IMR-90 (cell line): Measurements from ENCODE around the gene ID2. TPM values are rescaled to one million over a fixed set of nuclear protein-coding genes. Genes with fewer than 3 reads are reported as not detected.

ENCODE experiments used
- ATAC-seq: fragments of 200-7000 bp; cut with Tn5 transposase; 2 replicates; pipeline ENCODE4 v1.9.1; 2020; ENCODE audit warnings: low read depth, mild to moderate bottlenecking, moderate library complexity
- Bru-seq: library from RNA; stranded (reverse); fragments of 400-500 nt; gene quantifications from one replicate; lab custom pipeline; 2021; lab: Mats Ljungman, UMichigan
- BruChase-seq, 2 experiments: library from RNA; stranded (reverse); fragments of 400-500 nt; gene quantifications; one replicate each; lab custom pipeline; 2021; lab: Mats Ljungman, UMichigan
- BruUV-seq: library from RNA; stranded (reverse); fragments of 400-500 nt; replicated peaks from 2 replicates; lab custom pipeline; 2021; lab: Mats Ljungman, UMichigan
- CTCF ChIA-PET: fragments of 300-600 bp; formaldehyde crosslinking; extraction: SDS; loops from one replicate; lab custom pipeline; 2021; ENCODE audit warnings: antibody characterized with exemption; lab: Yijun Ruan, JAX
- POLR2A ChIA-PET: fragments of 300-600 bp; sonication (Branson Sonifier 250); formaldehyde crosslinking; loops from one replicate; lab custom pipeline; 2022; ENCODE audit warnings: antibody characterized with exemption; ENCODE audit not compliant: unreplicated experiment; lab: Charles Lee
- DNase-seq: peaks from one replicate; pipeline ENCODE4 v3.0.0; 2013
- H2AFZ ChIP-seq: replicated peaks from 2 replicates; pipeline ENCODE3; 2013; ENCODE audit warnings: low read length, mild to moderate bottlenecking; ENCODE audit not compliant: poor library complexity
- H2AK5ac ChIP-seq: 2 replicates; pipeline ENCODE4 v1.6.1; 2013; ENCODE audit warnings: low read depth, low read length, inconsistent platforms
- H2AK9ac ChIP-seq: replicated peaks from 2 replicates; pipeline ENCODE3; 2013; ENCODE audit warnings: mild to moderate bottlenecking, low read depth, low read length, moderate library complexity; ENCODE audit not compliant: poor library complexity
- H2BK120ac ChIP-seq: 2 replicates; pipeline ENCODE4 v1.6.1; 2013; ENCODE audit warnings: low read depth, low read length, inconsistent platforms
- H2BK15ac ChIP-seq: 3 replicates; pipeline ENCODE4 v1.6.1; 2013; ENCODE audit warnings: low read depth, low read length, inconsistent platforms
- H2BK20ac ChIP-seq: 2 replicates; pipeline ENCODE4 v1.6.1; 2013; ENCODE audit warnings: low read depth, mild to moderate bottlenecking, inconsistent platforms, low read length, moderate library complexity
- H2BK5ac ChIP-seq: 2 replicates; pipeline ENCODE4 v1.6.1; 2013; ENCODE audit warnings: mild to moderate bottlenecking, low read depth, low read length, inconsistent platforms; ENCODE audit not compliant: poor library complexity, severe bottlenecking
- H3K14ac ChIP-seq: replicated peaks from 2 replicates; pipeline ENCODE4 v1.6.1; 2013; ENCODE audit warnings: low read depth, low read length, inconsistent platforms
- H3K18ac ChIP-seq: 2 replicates; pipeline ENCODE4 v1.6.1; 2013; ENCODE audit warnings: low read depth, low read length, control low read depth
- H3K23ac ChIP-seq: 2 replicates; pipeline ENCODE4 v1.6.1; 2013; ENCODE audit warnings: low read depth, low read length, inconsistent platforms
- H3K27ac ChIP-seq: 2 replicates; pipeline ENCODE4 v1.5.1; 2013; ENCODE audit warnings: mild to moderate bottlenecking, control low read depth, low read length; ENCODE audit not compliant: insufficient read depth
- H3K27me3 ChIP-seq: 2 replicates; pipeline ENCODE4 v1.6.1; 2013; ENCODE audit warnings: low read length; ENCODE audit not compliant: control insufficient read depth, insufficient read depth
- H3K36me3 ChIP-seq: 2 replicates; pipeline ENCODE4 v1.6.1; 2013; ENCODE audit warnings: low read length, mixed read lengths; ENCODE audit not compliant: control insufficient read depth, insufficient read depth
- H3K4ac ChIP-seq: 2 replicates; pipeline ENCODE4 v1.6.1; 2013; ENCODE audit warnings: low read depth, low read length, inconsistent platforms
- H3K4me1 ChIP-seq: 2 replicates; pipeline ENCODE4 v1.6.1; 2013; ENCODE audit warnings: low read length, mixed read lengths; ENCODE audit not compliant: control insufficient read depth, insufficient read depth
- H3K4me2 ChIP-seq: 2 replicates; pipeline ENCODE4 v1.6.1; 2013; ENCODE audit warnings: low read depth, mild to moderate bottlenecking, control low read depth, low read length, moderate library complexity
- H3K4me3 ChIP-seq: 2 replicates; pipeline ENCODE4 v1.5.1; 2013; ENCODE audit warnings: low read depth, mild to moderate bottlenecking, control low read depth, low read length, moderate library complexity; ENCODE audit not compliant: insufficient read depth
- H3K56ac ChIP-seq: 2 replicates; pipeline ENCODE4 v1.6.1; 2013; ENCODE audit warnings: low read length, inconsistent platforms; ENCODE audit not compliant: insufficient read depth; ENCODE audit errors: extremely low read depth
- H3K79me1 ChIP-seq, 2 experiments: 2 replicates each; pipeline ENCODE4 v1.6.1; 2013; ENCODE audit warnings: low read length in 2 of 2, inconsistent platforms in 1 of 2, low read depth in 1 of 2
- H3K9ac ChIP-seq: 2 replicates; pipeline ENCODE4 v1.6.1; 2013; ENCODE audit warnings: low read depth, low read length, control low read depth
- H3K9me1 ChIP-seq: 2 replicates; pipeline ENCODE4 v1.6.1; 2013; ENCODE audit warnings: low read length, inconsistent platforms; ENCODE audit not compliant: insufficient read depth
- H3K9me3 ChIP-seq: 2 replicates; pipeline ENCODE4 v1.6.1; 2013; ENCODE audit warnings: low read length; ENCODE audit not compliant: control insufficient read depth, insufficient read depth
- H4K20me1 ChIP-seq: 2 replicates; pipeline ENCODE4 v1.6.1; 2013; ENCODE audit warnings: low read length, inconsistent platforms; ENCODE audit not compliant: insufficient read depth
- H4K5ac ChIP-seq: 2 replicates; pipeline ENCODE4 v1.6.1; 2013; ENCODE audit warnings: mild to moderate bottlenecking, low read depth, low read length, control low read depth
- H4K8ac ChIP-seq, 2 experiments: 2 replicates each; pipeline ENCODE4 v1.6.1; 2013; ENCODE audit warnings: low read depth in 2 of 2, low read length in 2 of 2, control low read depth in 1 of 2, inconsistent platforms in 1 of 2
- H4K91ac ChIP-seq: 2 replicates; pipeline ENCODE4 v1.6.1; 2013; ENCODE audit warnings: low read depth, low read length, inconsistent platforms; ENCODE audit not compliant: insufficient read depth
- BHLHE40 ChIP-seq: fragments of 150-350 bp; IDR thresholded peaks from 2 replicates; pipeline ENCODE4 v1.6.1; 2016; ENCODE audit warnings: mild to moderate bottlenecking, low read depth, low read length
- CEBPB ChIP-seq: IDR thresholded peaks from 2 replicates; pipeline ENCODE4 v1.6.1; 2012; ENCODE audit warnings: low read depth, low read length, improper control_type of control experiment
- CTCF ChIP-seq: conservative IDR thresholded peaks from 2 replicates; pipeline ENCODE4 v1.5.1; 2012; ENCODE audit warnings: mild to moderate bottlenecking, low read depth, low read length, improper control_type of control experiment
- FOS ChIP-seq: fragments of 150-350 bp; IDR thresholded peaks from 2 replicates; pipeline ENCODE4 v1.6.1; 2016; ENCODE audit warnings: low read depth, low read length
- MXI1 ChIP-seq: IDR thresholded peaks from 2 replicates; pipeline ENCODE4 v1.6.1; 2012; ENCODE audit warnings: low read depth, mild to moderate bottlenecking, low read length, moderate library complexity, borderline replicate concordance
- NFE2L2 ChIP-seq: fragments of 150-350 bp; IDR thresholded peaks from 2 replicates; pipeline ENCODE4 v1.6.1; 2016; ENCODE audit warnings: low read depth, mild to moderate bottlenecking, low read length
- POLR2A ChIP-seq: IDR thresholded peaks from 2 replicates; pipeline ENCODE4 v1.6.1; 2012; ENCODE audit warnings: mild to moderate bottlenecking, low read depth, low read length
- RAD21 ChIP-seq: IDR thresholded peaks from 2 replicates; pipeline ENCODE4 v1.6.1; 2012; ENCODE audit warnings: low read length, improper control_type of control experiment
- RCOR1 ChIP-seq: IDR thresholded peaks from 2 replicates; pipeline ENCODE4 v1.6.1; 2012; ENCODE audit warnings: mild to moderate bottlenecking, low read length, improper control_type of control experiment; ENCODE audit not compliant: insufficient replicate concordance
- SMC3 ChIP-seq: fragments of 150-350 bp; IDR thresholded peaks from 2 replicates; pipeline ENCODE4 v1.6.1; 2016; ENCODE audit warnings: low read depth, mild to moderate bottlenecking, antibody characterized with exemption, low read length, moderate library complexity
- USF2 ChIP-seq: fragments of 150-350 bp; IDR thresholded peaks from 2 replicates; pipeline ENCODE4 v1.6.1; 2017; ENCODE audit warnings: mild to moderate bottlenecking, antibody characterized with exemption, low read length, low read depth
- WGBS, 2 experiments: methylation state at CpG; one replicate each; pipeline versions ENCODE4 v1.1.5 to v1.1.7; 2013; ENCODE audit warnings: missing lambda C conversion rate in 2 of 2; ENCODE audit not compliant: insufficient read length in 1 of 2; ENCODE audit errors: extremely low coverage in 2 of 2; 5-methylcytosine and 5-hydroxymethylcytosine counted together
- dilution Hi-C: fragments of 300-500 bp; cut with HindIII; formaldehyde crosslinking; loops from one replicate; pipeline ENCODE4 v1.14.3; 2018; ENCODE audit warnings: low sequenced_read_pairs; ENCODE audit not compliant: unreplicated experiment
- in situ Hi-C: fragments of 300-500 bp; cut with MboI; formaldehyde crosslinking; loops from 3 replicates; pipeline ENCODE4 v1.14.3; 2019; ENCODE audit warnings: low sequenced_read_pairs, inconsistent platforms, mixed read lengths
- intact Hi-C: fragments of 100-400 bp; cut with micrococcal nuclease; formaldehyde crosslinking; loops from 2 replicates; pipeline ENCODE4 v1.10.0; 2022
- long read RNA-seq: library from polyadenylated mRNA; unstranded; transcript quantifications from one replicate; pipeline ENCODE4 v2.0.0, GENCODE V29; 2021; ENCODE audit not compliant: unreplicated experiment
- polyA plus RNA-seq, 3 experiments: library from polyadenylated mRNA; depleted of rRNA; stranded (reverse); fragments of >200 nt; gene quantifications; 2 replicates each; pipeline ENCODE4 v1.2.3, GENCODE V29; 2012; ENCODE audit warnings: low replicate concordance in 1 of 3
- total RNA-seq: library from RNA; depleted of rRNA; stranded (reverse); fragments of >200 nt; gene quantifications from 2 replicates; pipeline ENCODE4 v1.2.3, GENCODE V29; 2012; rRNA removed

Gene ID2
- total RNA-seq (389 and 431 TPM in 2 replicates), polyA plus RNA-seq (2012; rRNA removed) (264 and 399 TPM in 2 replicates), Bru-seq, nascent RNA (percentile 76 among the genes with signal in this experiment), BruChase-seq, experiment 1, labeled RNA remaining after a 6-hour chase (percentile 46 among the genes with signal in this experiment), BruChase-seq, experiment 2, labeled RNA remaining after a 2-hour chase (percentile 72 among the genes with signal in this experiment)
- 1,308 and 1,433 TPM in 2 replicates for polyA plus RNA-seq (2012; cell fraction: cytosol; rRNA removed)
- 1,141 and 1,720 TPM in 2 replicates for polyA plus RNA-seq (2012; cell fraction: nucleus; rRNA removed; ENCODE audit: low replicate concordance)
- long read RNA-seq, transcript ID2-203 (3 exons, 1,362 nt): major isoform, 36 of 38 reads
- long read RNA-seq, partial matches to known transcripts: 0 of 38 reads
- long read RNA-seq, other reads (novel, unspliced or antisense): 2 of 38 reads

GRCh38 chr2:8681786-8682692, at the start of gene ID2:
Gene ID2 (plus strand): TSS chr2:8682056. CDS start chr2:8682166, 110 bp downstream.
- Histone ChIP-seq H3K9ac (peak within 1 kb of the TSS; percentile 86), H4K91ac (peak within 1 kb of the TSS; percentile 92), H3K14ac (peak within 1 kb of the TSS; percentile 70), H3K4me2 (peak within 1 kb of the TSS; percentile 92), H3K27me3 (no peaks in the 10 kb centered on the region), H2AFZ (peak within 1 kb of the TSS; percentile 92), H2BK120ac (peak within 1 kb of the TSS; percentile 79), H3K23ac (peak within 1 kb of the TSS; percentile 92), H3K79me1 (peaks cover 0 to 9% of the 10 kb centered on the region in 2 experiments; a peak in 2 of 4 replicates), H3K4me3 (peak within 1 kb of the TSS; percentile 87), H4K8ac (peak within 1 kb of the TSS; percentile 5 to 67; a peak in 3 of 4 replicates), H3K18ac (peak within 1 kb of the TSS; percentile 67), H3K36me3 (peaks cover 5% of the 10 kb centered on the region), H2AK9ac (peak within 1 kb of the TSS; percentile 7), H4K5ac (peak within 1 kb of the TSS; percentile 65), H3K27ac (peak within 1 kb of the TSS; percentile 90), H2BK5ac (peak within 1 kb of the TSS; percentile 86), H2AK5ac (peak within 1 kb of the TSS; percentile 40; the same call in 1 of the 2 replicates), H4K20me1 (peaks cover 21% of the 10 kb centered on the region), H3K9me3 (no peaks in the 10 kb centered on the region), H3K4ac (peak within 1 kb of the TSS; percentile 91), H2BK20ac (peak within 1 kb of the TSS; percentile 66), H3K56ac (peak within 1 kb of the TSS; percentile 92), H2BK15ac (peak within 1 kb of the TSS; percentile 58; the same call in 1 of the 3 replicates), H3K4me1 (peaks cover 11% of the 10 kb centered on the region), H3K9me1 (no peaks in the 10 kb centered on the region)
- ATAC-seq: peak; percentile 68
- in situ Hi-C loops (loop anchor here (10.0 to 25.0 kb wide), 5 partner anchors 377 to 1570 kb away; no protein-coding TSS in a partner anchor), dilution Hi-C loops (no loop called here), intact Hi-C loops (loop anchor here (1.0 to 10.0 kb wide), 9 partner anchors 45 to 957 kb away; no protein-coding TSS in a partner anchor)
- ChIA-PET CTCF (interaction anchor here (0.7 to 1.0 kb wide), 3 partner anchors 26 to 1255 kb away, joined by 3 read pairs; no protein-coding TSS in a partner anchor), POLR2A (interaction anchor here (0.6 to 1.4 kb wide), 9 partner anchors 12 to 1267 kb away, joined by 3 to 5 read pairs (median 3); no protein-coding TSS in a partner anchor)
- 0% methylated on average over 34 of the region's 70 CpGs; no CpG with 5 or more reads in 1 of the 2 experiments for WGBS, 2 experiments
- BruUV-seq: TSS peak; percentile 88
- DNase-seq: peak; percentile 98
- TF ChIP-seq POLR2A (peak; percentile 100), MXI1 (peak; percentile 85; the same call in 1 of the 2 replicates), CEBPB (no peak), USF2 (peak; percentile 68), RAD21 (peak; percentile 50), CTCF (0 out of 2 replicates have a peak, but pooled peaks have one; percentile 5), BHLHE40 (peak; percentile 82), RCOR1 (no peak), SMC3 (peak; percentile 33), FOS (peak; percentile 69; the same call in 1 of the 2 replicates), NFE2L2 (0 out of 2 replicates have a peak, but pooled peaks have one; percentile 22)
